GM19324 (cell line): ENCODE data around the gene OTX1.

Experiments used
- ATAC-seq: cut with Tn5 transposase; IDR thresholded peaks from one replicate; pipeline ENCODE4 v1.9.1; 2021; ENCODE audit warnings: mild to moderate bottlenecking, moderate library complexity; ENCODE audit not compliant: unreplicated experiment, low FRiP score

The OTX1 gene

GRCh38 chr2:63046552-63046951 is 4.1 kb upstream of the OTX1 start:
- ATAC-seq: no peak

DNA sequence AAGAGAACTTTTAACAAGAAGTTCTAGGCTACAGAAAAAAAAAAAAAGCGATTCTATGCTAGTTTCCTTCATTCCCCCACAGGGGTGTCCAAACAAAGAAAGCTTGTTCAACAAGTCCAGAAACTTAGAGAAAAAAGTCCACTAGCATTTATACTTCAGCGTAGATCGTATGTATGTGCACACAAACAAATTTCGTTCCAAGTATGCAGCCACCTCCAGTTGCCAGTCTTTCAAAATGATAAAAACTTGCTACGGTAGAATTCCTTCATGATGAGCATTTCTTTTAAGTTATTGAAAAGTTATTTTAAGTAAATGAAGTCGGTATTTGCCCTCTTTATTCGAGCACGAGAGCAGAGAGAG is 3.7 kb upstream of the OTX1 start:
- no peak for ATAC-seq

- ATAC-seq: no peak
Measured at GRCh38 chr2:63047321-63048279, 3.0 kb upstream of the OTX1 start.

GRCh38 chr2:63048367-63049171 is 2.1 kb upstream of the OTX1 start:
- ATAC-seq: no peak

- no peak for ATAC-seq
Measured at GRCh38 chr2:63049211-63049969, 1.2 kb upstream of the OTX1 start.

DNA sequence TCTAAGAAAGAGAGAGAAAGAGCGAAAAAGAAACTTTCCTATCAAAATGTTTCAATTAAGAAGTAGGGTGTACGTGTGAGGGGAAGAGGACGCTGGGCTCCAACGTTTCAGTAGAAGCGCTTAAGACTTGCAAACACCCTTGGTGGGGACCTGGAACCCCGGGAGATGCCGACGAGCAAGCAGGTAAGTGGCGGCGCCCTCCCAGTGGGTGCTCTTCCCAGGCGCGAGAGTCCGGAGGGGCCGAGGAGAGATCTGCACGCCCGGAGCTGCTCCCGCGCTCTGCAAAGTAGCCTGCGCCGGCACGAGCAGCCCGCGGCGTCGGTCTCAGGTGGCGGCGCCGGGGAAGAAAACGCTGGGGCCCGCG is 678 bp upstream of the OTX1 start:
- ATAC-seq: peak; percentile 35

DNA sequence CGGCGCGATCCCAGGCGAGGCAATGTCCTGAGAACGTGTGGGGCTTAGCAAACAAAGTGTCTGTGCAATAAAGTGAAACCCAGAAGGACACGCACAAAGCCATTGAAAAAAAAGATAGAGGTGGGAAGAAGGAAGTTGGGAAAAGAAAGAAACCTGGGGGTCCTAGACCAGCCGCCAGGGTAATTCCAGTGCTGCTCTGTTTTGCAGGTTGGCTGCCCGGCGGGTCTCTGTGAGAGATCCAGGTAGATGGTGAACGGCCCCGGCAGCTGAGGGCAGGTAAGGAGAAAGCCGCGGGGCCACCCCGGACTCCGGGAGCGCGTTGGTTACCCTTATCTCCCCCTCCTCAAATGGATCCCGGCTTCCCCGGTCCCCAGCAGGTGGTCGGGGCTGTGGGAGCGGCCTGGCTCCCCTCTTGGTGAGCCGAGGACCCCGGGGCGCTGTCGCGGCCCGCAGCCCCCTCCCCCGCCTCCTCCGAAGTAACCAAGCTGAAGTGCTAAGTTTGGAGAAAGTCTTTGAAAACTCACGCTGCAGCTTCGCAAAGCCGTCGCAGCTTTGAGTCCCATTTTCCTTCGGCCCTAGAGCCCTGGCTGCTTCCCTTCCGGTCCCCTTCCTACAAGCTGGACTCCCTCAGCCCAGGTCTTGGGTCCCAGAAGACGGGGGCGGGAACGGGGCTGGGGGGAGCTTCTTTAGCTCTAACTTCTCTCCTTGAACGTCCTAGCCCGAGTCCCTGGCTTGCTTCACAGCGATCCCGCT is 588 bp downstream of the OTX1 start:
- ATAC-seq: no peak

DNA sequence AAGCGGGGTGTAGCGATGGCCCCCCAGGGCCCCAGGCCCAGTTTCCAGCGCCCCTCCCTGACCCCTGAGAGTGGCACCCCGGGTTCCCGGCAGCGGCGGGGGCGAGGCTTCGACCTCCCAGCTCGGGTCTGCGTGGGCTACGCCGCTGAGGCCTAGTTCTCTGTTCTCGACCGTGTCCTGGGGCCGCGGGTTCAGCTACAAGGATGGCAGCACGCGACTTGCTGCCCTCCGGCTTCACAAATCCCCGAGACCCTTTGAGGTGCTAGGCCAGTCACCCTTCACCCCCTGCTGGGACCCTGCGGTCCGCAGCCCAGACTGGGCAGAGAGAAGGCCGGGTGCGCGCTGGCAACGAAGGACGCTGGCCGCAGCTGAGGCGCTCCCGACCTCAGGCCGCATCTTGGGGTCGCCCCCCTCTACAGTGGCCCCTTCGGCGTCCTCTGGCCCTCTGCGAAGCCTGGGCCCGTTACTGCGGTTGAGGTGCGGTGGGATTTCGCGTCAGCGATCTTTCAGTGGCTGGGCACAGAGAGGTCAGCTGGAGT is 1.2 kb downstream of the OTX1 start:
- no peak for ATAC-seq

DNA sequence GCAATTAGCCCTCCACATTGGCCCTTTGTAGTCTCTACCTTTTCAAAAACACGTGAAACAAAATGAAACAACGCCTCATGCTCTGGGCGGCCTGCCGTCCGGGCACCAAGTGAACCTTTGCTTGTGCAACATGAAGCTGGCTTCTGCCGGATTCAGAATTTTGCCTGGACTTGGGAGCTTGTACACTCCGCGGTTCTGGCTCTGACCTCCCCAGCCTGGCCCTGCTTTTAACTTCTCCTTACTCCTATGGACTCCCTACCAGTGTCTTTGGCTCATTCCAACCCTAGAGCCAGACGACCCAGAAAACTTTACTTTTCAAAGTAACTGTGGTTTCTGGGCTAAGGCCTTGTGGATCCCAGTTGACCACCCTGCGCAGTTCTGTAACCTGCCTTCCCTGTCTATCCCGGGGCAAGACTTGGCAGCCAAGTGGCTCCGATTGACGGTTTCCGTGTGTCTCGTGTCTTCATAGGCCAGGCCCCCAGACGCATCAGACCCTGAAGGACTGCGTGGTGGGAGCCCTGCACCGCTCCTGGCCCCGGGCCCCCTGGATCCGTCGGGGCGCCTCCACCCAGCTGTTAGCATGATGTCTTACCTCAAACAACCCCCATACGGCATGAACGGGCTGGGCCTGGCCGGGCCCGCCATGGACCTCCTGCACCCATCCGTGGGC is 1.9 kb downstream of the OTX1 start:
- ATAC-seq: no peak

- ATAC-seq: no peak
Measured at GRCh38 chr2:63053081-63053888, 2.7 kb downstream of the OTX1 start.

DNA sequence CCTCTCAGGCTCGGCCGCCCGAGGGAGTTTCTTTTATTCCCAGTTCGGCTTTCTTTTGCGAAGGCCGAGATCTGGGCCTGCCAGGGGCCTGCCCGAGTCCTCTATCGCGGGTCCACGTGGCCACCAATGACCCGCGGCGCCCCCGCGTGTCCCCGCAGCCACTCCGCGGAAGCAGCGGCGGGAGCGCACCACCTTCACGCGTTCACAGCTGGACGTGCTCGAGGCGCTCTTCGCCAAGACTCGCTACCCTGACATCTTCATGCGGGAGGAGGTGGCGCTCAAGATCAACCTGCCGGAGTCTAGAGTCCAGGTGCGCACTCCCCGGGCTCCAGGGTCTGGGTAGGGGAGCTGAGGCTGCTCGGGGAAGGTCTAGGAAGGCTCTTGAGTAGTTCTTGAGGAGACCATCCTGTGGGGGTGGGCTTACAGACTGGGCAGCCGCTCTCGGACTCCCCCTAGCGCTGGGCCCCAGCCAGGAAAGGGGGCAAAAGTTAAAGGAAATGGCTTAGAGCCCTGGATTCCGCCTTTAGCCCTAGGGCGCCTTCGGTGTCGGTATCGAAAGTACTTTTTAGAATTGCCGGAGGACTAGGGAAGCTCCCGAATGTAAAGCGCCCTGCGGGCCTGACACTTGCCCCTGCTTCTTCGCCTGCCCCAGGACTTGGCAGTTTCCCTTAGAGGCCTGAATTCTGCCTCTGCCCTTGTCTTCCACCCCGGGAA is 3.4 kb downstream of the OTX1 start:
- ATAC-seq: no peak

DNA sequence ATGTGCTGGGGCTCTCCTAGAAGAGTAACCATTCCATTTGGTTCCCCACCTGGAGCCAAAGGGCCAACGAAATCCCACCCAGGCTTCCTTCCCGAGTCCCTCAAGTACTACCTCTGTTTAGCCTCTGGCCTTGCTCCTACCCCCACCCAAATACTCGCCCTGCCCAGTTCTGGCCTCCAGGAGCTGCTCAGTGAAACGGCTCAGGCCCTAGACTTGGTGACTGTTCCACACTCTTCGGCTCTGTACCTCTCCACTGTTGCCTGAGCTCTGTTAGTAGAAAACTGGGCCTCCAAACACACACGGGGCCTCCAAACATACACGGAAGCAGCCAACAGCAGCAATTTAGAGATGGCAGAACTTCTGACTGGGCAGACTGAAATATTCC is 4.2 kb downstream of the OTX1 start:
- ATAC-seq: no peak

DNA sequence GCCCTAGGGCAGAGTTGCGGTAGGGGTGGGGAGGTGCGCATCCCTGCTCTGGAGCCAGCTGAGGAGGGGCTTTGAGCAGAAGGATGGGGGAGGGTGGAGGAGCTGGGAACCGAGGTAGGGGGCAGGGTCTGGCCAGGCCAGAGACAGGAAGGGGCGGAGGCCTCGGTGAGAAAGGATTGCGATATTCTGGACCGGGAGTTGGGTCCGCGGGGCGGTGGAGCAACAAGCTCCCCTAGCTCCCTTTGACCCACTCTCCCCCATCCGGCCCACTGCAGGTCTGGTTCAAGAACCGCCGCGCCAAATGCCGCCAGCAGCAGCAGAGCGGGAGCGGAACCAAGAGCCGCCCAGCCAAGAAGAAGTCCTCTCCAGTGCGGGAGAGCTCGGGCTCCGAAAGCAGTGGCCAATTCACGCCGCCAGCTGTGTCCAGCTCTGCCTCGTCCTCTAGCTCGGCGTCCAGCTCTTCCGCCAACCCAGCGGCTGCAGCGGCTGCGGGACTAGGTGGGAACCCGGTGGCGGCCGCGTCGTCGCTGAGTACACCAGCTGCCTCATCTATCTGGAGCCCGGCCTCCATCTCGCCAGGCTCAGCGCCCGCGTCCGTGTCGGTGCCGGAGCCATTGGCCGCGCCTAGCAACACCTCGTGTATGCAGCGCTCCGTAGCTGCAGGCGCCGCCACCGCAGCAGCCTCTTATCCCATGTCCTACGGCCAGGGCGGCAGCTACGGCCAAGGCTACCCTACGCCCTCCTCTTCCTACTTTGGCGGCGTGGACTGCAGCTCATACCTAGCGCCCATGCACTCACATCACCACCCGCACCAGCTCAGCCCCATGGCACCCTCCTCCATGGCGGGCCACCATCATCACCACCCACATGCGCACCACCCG is 4.8 kb downstream of the OTX1 start:
- ATAC-seq: no peak

- no peak for ATAC-seq
Measured at GRCh38 chr2:63056107-63057050, 5.7 kb downstream of the OTX1 start.

GRCh38 chr2:63057249-63058143 is 6.9 kb downstream of the OTX1 start:
- no peak for ATAC-seq
